Endothelial cell of umbilical vein (primary cell): ENCODE measurements around the gene SMURF1. TPM values are rescaled to one million over a fixed set of nuclear protein-coding genes. Genes with fewer than 3 reads are reported as not detected.
A peak's percentile ranks its signal among the peaks of the same experiment; 100 is the strongest.

Experiments used
- BruUV-seq: library from RNA; stranded (reverse); fragments of 400-500 nt; replicated peaks from 2 replicates; lab custom pipeline; 2021; lab: Mats Ljungman, UMichigan
- CTCF ChIA-PET: fragments of 300-600, 350-600 bp; sonication (Branson Sonifier 250); formaldehyde crosslinking; loops from one replicate; lab custom pipeline; 2021; ENCODE audit warnings: antibody characterized with exemption, inconsistent platforms; lab: Charles Lee
- POLR2A ChIA-PET: fragments of 300-600, 350-600 bp; sonication (Branson Sonifier 250); formaldehyde crosslinking; loops from one replicate; lab custom pipeline; 2021; ENCODE audit warnings: antibody characterized with exemption, inconsistent platforms; lab: Charles Lee
- DNase-seq: peaks from one replicate; pipeline ENCODE4 v3.0.0-alpha.2; 2011; ENCODE audit warnings: low read depth, low spot score
- FAIRE-seq: peaks from 2 replicates; lab custom pipeline; 2011; peaks lifted over from hg19 to GRCh38; lab: Jason Lieb, UNC
- H2AFZ ChIP-seq: 2 replicates; pipeline ENCODE4 v1.6.0; 2012; ENCODE audit warnings: low read depth, low read length, control low read depth, inconsistent platforms
- H3K27ac ChIP-seq: 2 replicates; pipeline ENCODE4 v1.5.1; 2011; ENCODE audit warnings: low read depth, mild to moderate bottlenecking, control low read depth, low read length, moderate library complexity; ENCODE audit not compliant: insufficient read depth
- H3K27me3 ChIP-seq, 2 experiments: 2 replicates each; pipeline versions ENCODE4 v1.6.0 to v1.6.1; 2011; ENCODE audit warnings: low read length in 2 of 2, mixed read lengths in 1 of 2; ENCODE audit not compliant: control insufficient read depth in 2 of 2, insufficient read depth in 2 of 2
- H3K36me3 ChIP-seq, 2 experiments: 2 replicates in 1 of 2; 3 replicates in 1 of 2; pipeline ENCODE4 v1.5.1; 2011; ENCODE audit warnings: low read length in 2 of 2, mild to moderate bottlenecking in 1 of 2, moderate library complexity in 1 of 2; ENCODE audit not compliant: control insufficient read depth in 2 of 2, insufficient read depth in 2 of 2; ENCODE audit errors: extremely low read depth in 1 of 2
- H3K4me1 ChIP-seq: 3 replicates; pipeline ENCODE4 v1.5.1; 2011; ENCODE audit warnings: mild to moderate bottlenecking, low read length; ENCODE audit not compliant: control insufficient read depth, insufficient read depth; ENCODE audit errors: extremely low read depth
- H3K4me2 ChIP-seq: 2 replicates; pipeline ENCODE4 v1.6.1; 2011; ENCODE audit warnings: low read length, control low read depth, mixed read lengths; ENCODE audit not compliant: insufficient read depth
- H3K4me3 ChIP-seq, 3 experiments: fragments of 200-600 bp in 1 of 3; sonication (generic), shearing (Covaris generic) in 1 of 3; replicated peaks in 1 of 3; 2 replicates each; pipeline ENCODE4 v1.5.1; 2011 to 2016; ENCODE audit warnings: control low read depth in 3 of 3, low read length in 3 of 3, mild to moderate bottlenecking in 2 of 3, inconsistent platforms in 1 of 3, low read depth in 1 of 3, moderate library complexity in 1 of 3; ENCODE audit not compliant: insufficient read depth in 1 of 3
- H3K79me2 ChIP-seq: 2 replicates; pipeline ENCODE4 v1.6.0; 2012; ENCODE audit warnings: low read length, inconsistent platforms; ENCODE audit not compliant: control insufficient read depth, insufficient read depth
- H3K9ac ChIP-seq: replicated peaks from 2 replicates; pipeline ENCODE3; 2011; ENCODE audit warnings: low read length, control low read depth; ENCODE audit not compliant: insufficient read depth; ENCODE audit errors: extremely low read depth
- H3K9me1 ChIP-seq: replicated peaks from 3 replicates; pipeline ENCODE4 v1.6.0; 2011; ENCODE audit warnings: mild to moderate bottlenecking, low read length; ENCODE audit not compliant: control insufficient read depth, insufficient read depth; ENCODE audit errors: extremely low read depth
- H3K9me3 ChIP-seq: replicated peaks from 2 replicates; pipeline ENCODE4 v1.5.1; 2012; ENCODE audit warnings: low read length, inconsistent platforms; ENCODE audit not compliant: control insufficient read depth, insufficient read depth
- H4K20me1 ChIP-seq: replicated peaks from 2 replicates; pipeline ENCODE3; 2011; ENCODE audit warnings: mild to moderate bottlenecking, low read length; ENCODE audit not compliant: control insufficient read depth, insufficient read depth; ENCODE audit errors: extremely low read depth
- CTCF ChIP-seq, 2 donors: IDR thresholded peaks; 1 replicate in 1 of 2; 2 replicates in 1 of 2; pipeline ENCODE4 v1.5.1; 2011; ENCODE audit warnings: low read length in 2 of 2, mild to moderate bottlenecking in 2 of 2, moderate library complexity in 2 of 2, control low read depth in 1 of 2, inconsistent platforms in 1 of 2, low read depth in 1 of 2; ENCODE audit not compliant: insufficient read depth in 1 of 2; ENCODE audit errors: extremely low read depth in 1 of 2
- EZH2 ChIP-seq: IDR thresholded peaks from 2 replicates; pipeline ENCODE4 v1.6.1; 2012; ENCODE audit warnings: borderline replicate concordance, low read depth, mild to moderate bottlenecking, moderate library complexity, low read length, inconsistent platforms; ENCODE audit not compliant: severe bottlenecking
- FOS ChIP-seq: IDR thresholded peaks from 2 replicates; pipeline ENCODE4 v1.6.1; 2011; ENCODE audit warnings: mild to moderate bottlenecking, low read length, moderate library complexity, borderline replicate concordance; ENCODE audit not compliant: insufficient read depth
- GATA2 ChIP-seq: IDR thresholded peaks from 2 replicates; pipeline ENCODE4 v1.7.0; 2011; ENCODE audit warnings: low read depth, mild to moderate bottlenecking, moderate library complexity, mixed read lengths, low read length; ENCODE audit not compliant: insufficient read length, insufficient read depth
- JUN ChIP-seq: IDR thresholded peaks from 2 replicates; pipeline ENCODE4 v1.6.1; 2011; ENCODE audit warnings: borderline replicate concordance, low read depth; ENCODE audit not compliant: insufficient read length, insufficient read depth
- MAX ChIP-seq: IDR thresholded peaks from 2 replicates; pipeline ENCODE4 v1.6.1; 2011; ENCODE audit not compliant: insufficient read depth, insufficient read length
- MYC ChIP-seq: IDR thresholded peaks from one replicate; pipeline ENCODE4 v1.6.1; 2011; ENCODE audit warnings: mild to moderate bottlenecking, low read depth, low read length
- POLR2A ChIP-seq: IDR thresholded peaks from 2 replicates; pipeline ENCODE4 v1.6.1; 2012; ENCODE audit warnings: low read depth, mild to moderate bottlenecking, control low read depth, low read length
- POLR2AphosphoS5 ChIP-seq: IDR thresholded peaks from 2 replicates; pipeline ENCODE4 v1.6.1; 2012; ENCODE audit warnings: low read depth, mild to moderate bottlenecking, control low read depth, low read length, moderate library complexity; ENCODE audit not compliant: insufficient read depth
- dilution Hi-C: fragments of 300-500 bp; cut with MboI; formaldehyde crosslinking; loops from one replicate; pipeline ENCODE4 v1.15.0; 2019; ENCODE audit warnings: low sequenced_read_pairs; ENCODE audit not compliant: extremely low pct_ligation_motif_present
- intact Hi-C: fragments of 100-400 bp; cut with micrococcal nuclease; formaldehyde crosslinking; loops from one replicate; pipeline ENCODE4 v1.10.0; 2022
- polyA plus RNA-seq, 4 experiments: library from polyadenylated mRNA; depleted of rRNA in 3 of 4; stranded (reverse) in 3 of 4; unstranded in 1 of 4; fragments of >200 nt; gene quantifications; 2 replicates each; pipeline versions ENCODE4 v1.2.1 to v1.2.3, GENCODE V29; 2011 to 2012; ENCODE audit warnings: missing spikeins in 1 of 4
- total RNA-seq: library from RNA; stranded (reverse); gene quantifications from 2 replicates; pipeline ENCODE4 v1.2.3, GENCODE V29; 2021

SMURF1 gene
- total and polyA plus RNA-seq, 2 donors (not counting 3 experiments of a cell fraction or from before 2014, with no cell fraction given) = 11.5 to 22.8 TPM

- ChIA-PET POLR2A (no interaction called here), CTCF (interaction anchor here (0.9 to 1.9 kb wide), 5 partner anchors 10 to 186 kb away, joined by 3 to 6 read pairs (median 3); no protein-coding TSS in a partner anchor)
- intact Hi-C loops = no loop called here
- no peak overlapping the region for H2AFZ ChIP-seq
- peaks cover 83% of the 10 kb centered on the region for H3K79me2 ChIP-seq
- no peak for TF ChIP-seq MYC
- TF ChIP-seq MAX = no peak
- no peak for TF ChIP-seq FOS
- no peak for TF ChIP-seq GATA2
- TF ChIP-seq JUN = no peak
- TF ChIP-seq CTCF (IDR thresholded peaks at IDR 0.05; ENCODE audit: extremely low read depth in 1 of 2, insufficient read depth in 1 of 2, low read depth in 1 of 2, low read length in 2 of 2) = no peak
- TF ChIP-seq POLR2A = no peak
- TF ChIP-seq POLR2AphosphoS5 = no peak
- TF ChIP-seq EZH2 = no peak
- FAIRE-seq (peak; percentile 4), DNase-seq (peak; percentile 29)
- H3K9me3 ChIP-seq = no peaks in the 10 kb centered on the region
- peaks cover 0 to 2% of the 10 kb centered on the region in 2 experiments for H3K36me3 ChIP-seq
- H3K9me1 ChIP-seq = no peaks in the 10 kb centered on the region
- peaks cover 10% of the 10 kb centered on the region for H3K4me1 ChIP-seq
- no peaks in the 10 kb centered on the region for H4K20me1 ChIP-seq
- no peak overlapping the region for H3K9ac ChIP-seq
- H3K4me2 ChIP-seq = no peak overlapping the region
- dilution Hi-C loops = no loop called here
- H3K4me3 ChIP-seq = no peak overlapping the region
- no peak overlapping the region for H3K27ac ChIP-seq
- no TSS peak for BruUV-seq
- no peaks in the 10 kb centered on the region for H3K27me3 ChIP-seq
These were observed 20.3 kb downstream of the SMURF1 start for GRCh38 chr7:99123571-99124033.
